NB4 (cell line): Measurements from ENCODE around the gene SNTB2.

Source experiments
- DNase-seq: peaks from one replicate; pipeline ENCODE4 v3.0.0; 2010; ENCODE audit warnings: low read depth
- H3K4me3 ChIP-seq: one replicate; pipeline ENCODE4 v1.5.1; 2011; ENCODE audit warnings: mild to moderate bottlenecking, low read depth, low read length, moderate library complexity
- MYC ChIP-seq: IDR thresholded peaks from 2 replicates; pipeline ENCODE4 v1.6.1; 2011; ENCODE audit warnings: low read depth, low read length
- POLR2A ChIP-seq: IDR thresholded peaks from 2 replicates; pipeline ENCODE4 v1.6.1; 2011; ENCODE audit warnings: mild to moderate bottlenecking; ENCODE audit not compliant: insufficient read length; ENCODE audit errors: extremely low read depth
- TF ChIP-seq, protein P1 (sequence below): IDR thresholded peaks from one replicate; pipeline ENCODE4 v1.5.1; 2012; ENCODE audit warnings: low read depth, low read length
- TF ChIP-seq, protein P2 (sequence below): IDR thresholded peaks from 2 replicates; pipeline ENCODE4 v1.6.1; 2011; ENCODE audit warnings: low read depth, low read length

SNTB2 gene

DNA sequence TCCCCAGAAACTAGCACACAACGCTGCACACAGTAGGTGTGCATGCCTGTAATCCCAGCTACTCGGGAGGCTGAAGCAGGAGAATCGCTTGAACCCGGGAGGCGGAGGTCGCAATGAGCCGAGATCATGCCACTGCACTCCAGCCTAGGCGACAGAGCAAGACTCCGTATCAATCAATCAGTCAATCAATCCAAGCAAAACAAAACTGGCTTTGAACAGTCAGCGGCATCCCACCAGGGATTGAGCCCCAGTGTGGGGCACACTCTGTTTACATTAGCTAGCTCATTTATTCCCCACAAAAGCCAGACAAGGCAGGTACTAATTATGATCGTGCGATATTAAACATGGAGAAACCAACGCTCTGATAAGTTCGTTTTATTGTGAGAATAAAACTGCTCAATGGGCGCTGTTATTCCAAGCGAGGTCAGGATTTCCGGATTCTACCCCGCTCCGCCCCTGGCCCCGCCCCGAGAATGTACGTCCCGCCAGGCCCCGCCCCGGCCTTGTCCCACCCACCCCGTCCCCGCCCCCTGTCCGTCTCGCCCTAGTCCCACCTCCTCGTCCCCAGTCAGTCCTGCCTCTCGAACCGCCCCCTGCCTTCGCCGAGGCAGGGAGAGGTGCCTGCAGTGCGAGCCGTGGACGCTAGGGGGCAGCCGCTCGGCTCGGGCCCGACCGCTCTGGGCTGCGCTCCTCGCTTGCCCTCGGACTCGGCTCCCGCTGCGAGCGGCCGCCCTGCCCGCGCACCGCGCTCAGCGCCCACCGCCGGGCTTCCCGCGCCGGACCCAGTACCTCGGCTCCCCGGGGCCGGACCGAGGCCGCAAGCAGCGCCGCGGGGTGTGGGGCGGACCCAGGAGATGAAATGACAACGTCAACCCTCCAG is 123.9 kb downstream of the SNTB2 start, which contains the start of gene VPS4A:
VPS4A (plus strand) TSS at position 698 of the 880 bp plus-strand sequence; CDS start at position 860, 162 bp downstream.
- peak; percentile 97 for DNase-seq
- H3K4me3 ChIP-seq = peak within 1 kb of the TSS; percentile 84
- TF ChIP-seq, protein P1, sequence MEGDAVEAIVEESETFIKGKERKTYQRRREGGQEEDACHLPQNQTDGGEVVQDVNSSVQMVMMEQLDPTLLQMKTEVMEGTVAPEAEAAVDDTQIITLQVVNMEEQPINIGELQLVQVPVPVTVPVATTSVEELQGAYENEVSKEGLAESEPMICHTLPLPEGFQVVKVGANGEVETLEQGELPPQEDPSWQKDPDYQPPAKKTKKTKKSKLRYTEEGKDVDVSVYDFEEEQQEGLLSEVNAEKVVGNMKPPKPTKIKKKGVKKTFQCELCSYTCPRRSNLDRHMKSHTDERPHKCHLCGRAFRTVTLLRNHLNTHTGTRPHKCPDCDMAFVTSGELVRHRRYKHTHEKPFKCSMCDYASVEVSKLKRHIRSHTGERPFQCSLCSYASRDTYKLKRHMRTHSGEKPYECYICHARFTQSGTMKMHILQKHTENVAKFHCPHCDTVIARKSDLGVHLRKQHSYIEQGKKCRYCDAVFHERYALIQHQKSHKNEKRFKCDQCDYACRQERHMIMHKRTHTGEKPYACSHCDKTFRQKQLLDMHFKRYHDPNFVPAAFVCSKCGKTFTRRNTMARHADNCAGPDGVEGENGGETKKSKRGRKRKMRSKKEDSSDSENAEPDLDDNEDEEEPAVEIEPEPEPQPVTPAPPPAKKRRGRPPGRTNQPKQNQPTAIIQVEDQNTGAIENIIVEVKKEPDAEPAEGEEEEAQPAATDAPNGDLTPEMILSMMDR = peak; percentile 74
- peak; percentile 74; the same call in 1 of the 2 replicates for TF ChIP-seq MYC
- peak; percentile 59 for TF ChIP-seq POLR2A
- TF ChIP-seq, protein P2, sequence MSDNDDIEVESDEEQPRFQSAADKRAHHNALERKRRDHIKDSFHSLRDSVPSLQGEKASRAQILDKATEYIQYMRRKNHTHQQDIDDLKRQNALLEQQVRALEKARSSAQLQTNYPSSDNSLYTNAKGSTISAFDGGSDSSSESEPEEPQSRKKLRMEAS = peak; percentile 70

DNA sequence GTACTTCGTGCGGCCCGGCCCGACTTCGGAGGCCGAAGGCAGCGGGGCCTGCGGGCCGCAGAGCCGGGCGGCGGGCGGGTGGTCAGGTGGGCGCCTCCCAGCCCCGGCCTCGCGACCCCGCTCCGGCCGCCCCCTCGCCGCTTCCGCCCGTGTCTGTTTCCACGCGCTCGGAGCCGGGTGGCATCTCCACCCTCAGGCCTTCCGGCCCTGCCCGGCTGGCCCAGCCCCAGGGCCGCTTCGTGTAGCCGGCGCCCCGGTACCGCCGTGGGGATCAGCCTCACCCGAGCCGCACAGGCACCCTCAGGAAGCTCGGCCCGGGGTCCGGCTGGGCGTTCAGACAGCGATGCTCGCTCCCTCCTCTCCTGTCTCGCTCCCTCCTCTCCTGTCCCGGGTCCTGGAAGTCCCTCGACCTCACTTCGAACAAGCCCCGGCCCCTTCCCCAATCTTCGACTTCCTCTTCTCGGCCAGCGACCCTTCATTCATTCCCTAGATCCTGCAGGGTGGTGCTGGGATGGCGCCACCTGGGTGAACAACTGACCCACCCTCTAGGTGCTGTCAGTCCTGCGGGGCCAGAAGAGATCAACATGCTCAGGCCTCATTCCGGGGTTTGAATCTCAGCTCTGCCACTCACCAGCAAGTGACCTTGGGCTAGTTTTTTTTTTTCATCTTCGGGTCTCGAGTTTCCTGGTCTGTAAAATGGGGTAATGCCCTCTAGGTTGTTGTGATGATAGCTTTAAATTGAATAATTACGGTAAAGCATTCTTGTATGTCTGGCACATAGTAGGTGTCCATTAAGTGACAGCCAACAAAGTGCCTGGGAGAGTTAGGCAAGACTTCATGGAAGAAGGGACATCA is 124.8 kb downstream of the SNTB2 start:
- peak; percentile 66 for DNase-seq
- TF ChIP-seq, protein P1 = peak; percentile 17
- no peak for TF ChIP-seq POLR2A
- H3K4me3 ChIP-seq = peak overlapping the region; percentile 84

DNA sequence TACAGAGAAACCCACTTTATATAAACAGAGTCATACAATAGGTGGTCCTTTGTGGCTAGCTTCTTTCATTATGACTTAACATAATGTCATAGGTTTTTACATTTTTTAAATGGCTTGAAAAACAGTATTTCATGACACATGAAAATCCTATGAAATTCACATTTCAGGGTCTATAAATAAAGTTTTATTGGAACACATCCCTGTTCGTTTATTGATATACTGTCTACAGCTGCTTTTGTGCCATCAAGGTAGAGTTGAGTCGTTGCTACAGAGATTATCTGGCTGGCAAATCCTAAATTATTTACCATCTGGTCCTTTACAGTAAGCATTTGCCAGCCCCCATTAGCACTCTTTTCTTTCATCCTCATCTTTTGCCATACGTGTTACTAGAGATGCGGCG is 126.5 kb downstream of the SNTB2 start:
- no peak for DNase-seq
- TF ChIP-seq, protein P1 = no peak
- TF ChIP-seq MYC (no peak), POLR2A (no peak)
- TF ChIP-seq, protein P2 = no peak
- no peak overlapping the region for H3K4me3 ChIP-seq

DNA sequence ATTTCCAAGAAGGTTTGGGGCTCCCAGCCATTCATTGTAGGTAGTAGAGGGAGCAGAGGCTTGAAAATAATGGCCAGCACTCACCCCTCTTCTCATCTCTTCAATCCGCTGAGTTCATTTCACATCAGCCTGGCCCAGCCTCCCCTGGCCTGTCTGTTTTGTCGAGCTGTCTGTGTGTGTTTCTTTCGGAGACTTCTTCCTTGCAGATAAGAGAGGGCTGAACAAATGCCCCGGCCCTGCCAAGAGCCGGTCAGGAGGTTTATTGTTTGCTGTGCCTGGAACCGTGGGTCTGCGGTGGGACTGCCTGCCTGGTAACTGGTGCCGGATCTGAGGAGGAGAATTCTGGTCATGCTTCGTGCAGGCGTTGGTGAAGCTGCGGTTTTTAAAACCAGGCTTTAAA is 127.6 kb downstream of the SNTB2 start:
- DNase-seq = no peak
- TF ChIP-seq POLR2A (no peak), MYC (no peak)
- TF ChIP-seq, protein P1 = no peak
- TF ChIP-seq, protein P2 = no peak
- no peak overlapping the region for H3K4me3 ChIP-seq

DNA sequence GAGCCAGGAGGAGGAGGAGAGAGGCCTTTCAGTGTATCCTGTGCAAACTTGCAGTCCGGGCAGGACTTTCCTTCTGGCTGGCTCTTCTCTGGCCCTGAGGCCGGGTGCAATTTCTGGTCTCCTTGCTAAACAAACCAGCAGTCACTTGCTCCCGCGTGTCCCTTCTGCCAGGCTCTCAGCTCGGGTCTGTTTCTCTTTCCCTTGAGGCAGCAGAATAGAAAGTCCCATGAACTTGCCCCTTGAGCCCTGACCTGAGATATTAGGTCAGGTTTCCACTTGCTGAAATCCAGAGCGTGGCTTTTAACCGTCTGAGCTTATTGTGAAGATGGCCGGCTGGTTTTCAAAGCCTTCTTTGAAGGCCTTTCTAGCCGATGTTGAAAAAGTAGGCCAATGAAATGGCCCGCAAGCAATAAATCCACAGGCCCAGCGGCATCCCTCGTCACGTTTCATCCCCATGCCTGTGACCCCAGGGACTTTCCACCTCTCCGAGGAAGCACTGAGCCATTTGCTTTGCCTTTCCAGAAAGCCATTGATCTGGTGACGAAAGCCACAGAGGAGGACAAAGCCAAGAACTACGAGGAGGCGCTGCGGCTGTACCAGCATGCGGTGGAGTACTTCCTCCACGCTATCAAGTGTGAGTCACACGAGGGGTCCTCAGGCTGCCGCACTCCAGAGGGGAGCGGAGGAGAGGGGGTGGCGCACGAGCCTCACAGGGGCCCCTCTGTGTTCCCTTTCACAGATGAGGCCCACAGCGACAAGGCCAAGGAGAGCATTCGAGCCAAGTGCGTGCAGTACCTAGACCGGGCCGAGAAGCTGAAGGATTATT is 128.7 kb downstream of the SNTB2 start:
- peak; percentile 90 for DNase-seq
- H3K4me3 ChIP-seq = peak overlapping the region; percentile 38
- TF ChIP-seq MYC (peak; percentile 91), POLR2A (no peak)
- TF ChIP-seq, protein P2 = peak; percentile 94
- TF ChIP-seq, protein P1 = no peak
